ENCODE measurements around the gene CBX5.

CBX5 gene

DNA sequence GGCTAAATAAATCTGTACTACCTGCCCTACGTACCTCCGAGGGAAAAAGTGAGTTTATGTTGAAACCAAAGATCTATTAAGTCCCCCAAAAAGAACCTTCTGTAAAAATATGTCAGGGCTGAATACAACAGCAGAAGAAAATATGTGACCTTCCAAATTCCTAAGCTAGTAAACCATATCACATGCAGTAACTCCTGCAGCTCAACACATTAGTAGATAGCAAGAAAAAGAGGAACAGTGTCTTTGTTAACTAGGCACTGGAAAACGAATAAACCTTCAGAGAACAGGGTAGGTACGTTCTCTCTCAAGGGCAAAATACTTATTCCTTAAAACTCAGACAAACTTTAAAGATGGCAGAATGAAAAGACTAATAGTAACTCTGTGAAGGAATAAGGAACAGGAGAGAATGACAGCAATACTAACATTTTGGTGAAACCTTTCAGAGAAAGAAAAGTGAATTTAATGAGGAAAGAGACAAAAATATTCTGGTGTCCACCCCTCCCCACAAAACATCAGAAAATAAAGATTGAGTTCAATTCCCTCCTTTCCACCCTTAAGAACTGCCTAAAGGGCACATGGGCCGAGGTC lies 18.0 kb downstream of the CBX5 start:
- H3K4me3 ChIP-seq (ENCODE audit: control insufficient read depth, low read depth, low read length), result no peak overlapping the region
- no peak for DNase-seq (ENCODE audit: low read depth)
- TF ChIP-seq, protein P1, sequence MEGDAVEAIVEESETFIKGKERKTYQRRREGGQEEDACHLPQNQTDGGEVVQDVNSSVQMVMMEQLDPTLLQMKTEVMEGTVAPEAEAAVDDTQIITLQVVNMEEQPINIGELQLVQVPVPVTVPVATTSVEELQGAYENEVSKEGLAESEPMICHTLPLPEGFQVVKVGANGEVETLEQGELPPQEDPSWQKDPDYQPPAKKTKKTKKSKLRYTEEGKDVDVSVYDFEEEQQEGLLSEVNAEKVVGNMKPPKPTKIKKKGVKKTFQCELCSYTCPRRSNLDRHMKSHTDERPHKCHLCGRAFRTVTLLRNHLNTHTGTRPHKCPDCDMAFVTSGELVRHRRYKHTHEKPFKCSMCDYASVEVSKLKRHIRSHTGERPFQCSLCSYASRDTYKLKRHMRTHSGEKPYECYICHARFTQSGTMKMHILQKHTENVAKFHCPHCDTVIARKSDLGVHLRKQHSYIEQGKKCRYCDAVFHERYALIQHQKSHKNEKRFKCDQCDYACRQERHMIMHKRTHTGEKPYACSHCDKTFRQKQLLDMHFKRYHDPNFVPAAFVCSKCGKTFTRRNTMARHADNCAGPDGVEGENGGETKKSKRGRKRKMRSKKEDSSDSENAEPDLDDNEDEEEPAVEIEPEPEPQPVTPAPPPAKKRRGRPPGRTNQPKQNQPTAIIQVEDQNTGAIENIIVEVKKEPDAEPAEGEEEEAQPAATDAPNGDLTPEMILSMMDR (IDR thresholded peaks at IDR 0.05; ENCODE audit: control insufficient read depth, insufficient read depth, low read depth, low read length, missing control alignments), result no peak

GRCh38 chr12:54259194-54260011 lies 20.5 kb downstream of the CBX5 start:
- TF ChIP-seq, protein P1 (IDR thresholded peaks at IDR 0.05; ENCODE audit: control insufficient read depth, insufficient read depth, low read depth, low read length, missing control alignments), result no peak
- DNase-seq (ENCODE audit: low read depth), result peak; percentile 65
- H3K4me3 ChIP-seq (ENCODE audit: control insufficient read depth, low read depth, low read length), result peak overlapping the region; percentile 38

GRCh38 chr12:54258201-54258681 lies 21.7 kb downstream of the CBX5 start:
- no peak overlapping the region for H3K4me3 ChIP-seq (ENCODE audit: control insufficient read depth, low read depth, low read length)
- TF ChIP-seq, protein P1 (IDR thresholded peaks at IDR 0.05; ENCODE audit: control insufficient read depth, insufficient read depth, low read depth, low read length, missing control alignments), result no peak
- DNase-seq (ENCODE audit: low read depth), result no peak

- no peak overlapping the region for H3K4me3 ChIP-seq (ENCODE audit: control insufficient read depth, low read depth, low read length)
- TF ChIP-seq, protein P1 (IDR thresholded peaks at IDR 0.05; ENCODE audit: control insufficient read depth, insufficient read depth, low read depth, low read length, missing control alignments), result no peak
Measured at GRCh38 chr12:54257332-54257731, 22.6 kb downstream of the CBX5 start.

GRCh38 chr12:54253240-54253639 lies 26.7 kb downstream of the CBX5 start:
- no peak for DNase-seq (ENCODE audit: low read depth)
- no peak overlapping the region for H3K4me3 ChIP-seq (ENCODE audit: control insufficient read depth, low read depth, low read length)
- TF ChIP-seq, protein P1 (IDR thresholded peaks at IDR 0.05; ENCODE audit: control insufficient read depth, insufficient read depth, low read depth, low read length, missing control alignments), result no peak

More at GRCh38 chr12:54257332-54257731, 22.6 kb downstream of the CBX5 start:
- DNase-seq (ENCODE audit: low read depth), result no peak

- DNase-seq (ENCODE audit: low read depth), result no peak
- TF ChIP-seq, protein P1 (IDR thresholded peaks at IDR 0.05; ENCODE audit: control insufficient read depth, insufficient read depth, low read depth, low read length, missing control alignments), result peak; percentile 69
Measured at GRCh38 chr12:54251667-54252284, 28.1 kb downstream of the CBX5 start.

More at GRCh38 chr12:54251667-54252284, 28.1 kb downstream of the CBX5 start:
- H3K4me3 ChIP-seq (ENCODE audit: control insufficient read depth, low read depth, low read length), result no peak overlapping the region

Measured in AG09309 (cell line).